ENCODE results near the gene GGTLC2.

- TF ChIP-seq POLR2A (IDR thresholded peaks at IDR 0.05; ENCODE audit: low read length) (no peak), GATA1 (IDR thresholded peaks at IDR 0.05; ENCODE audit: low read depth, low read length) (no peak)
These were observed 39.4 kb upstream of the GGTLC2 start for GRCh38 chr22:22605074-22605404.

Data from erythroblast (primary cell).